BJ (cell line): ENCODE results near the gene CXCL8. TPM values are rescaled to one million over a fixed set of nuclear protein-coding genes. Genes with fewer than 3 reads are reported as not detected.

Experiments
- CTCF ChIA-PET: fragments of 350-600 bp; formaldehyde crosslinking; extraction: SDS; loops from one replicate; lab custom pipeline; 2021; ENCODE audit warnings: antibody characterized with exemption, inconsistent platforms; lab: Yijun Ruan, JAX
- POLR2A ChIA-PET: fragments of 300-600 bp; sonication (Branson Sonifier 250); formaldehyde crosslinking; extraction: SDS; loops from one replicate; lab custom pipeline; 2021; ENCODE audit warnings: antibody characterized with exemption; lab: Charles Lee
- DNase-seq: peaks from one replicate; pipeline ENCODE4 v3.0.0-alpha.2; 2011; ENCODE audit warnings: low read depth
- H3K27me3 ChIP-seq: 2 replicates; pipeline ENCODE4 v1.6.0; 2011; ENCODE audit warnings: low read length; ENCODE audit not compliant: control insufficient read depth, insufficient read depth
- H3K36me3 ChIP-seq: 2 replicates; pipeline ENCODE4 v1.5.1; 2011; ENCODE audit warnings: low read length; ENCODE audit not compliant: control insufficient read depth, insufficient read depth
- H3K4me3 ChIP-seq: 2 replicates; pipeline ENCODE4 v1.5.1; 2011; ENCODE audit warnings: low read depth, mild to moderate bottlenecking, control low read depth, low read length
- CTCF ChIP-seq: IDR thresholded peaks from 2 replicates; pipeline ENCODE4 v1.5.1; 2011; ENCODE audit warnings: low read depth, mild to moderate bottlenecking, control low read depth, inconsistent platforms, low read length, moderate library complexity; ENCODE audit not compliant: insufficient read depth
- polyA plus RNA-seq: library from polyadenylated mRNA; depleted of rRNA; stranded (reverse); fragments of >200 nt; gene quantifications from 2 replicates; pipeline ENCODE4 v1.2.3, GENCODE V29; 2011

CXCL8 gene
- polyA plus RNA-seq, 1 experiment = 1.1 TPM

- Histone ChIP-seq H3K27me3 (no peaks in the 10 kb centered on the region), H3K36me3 (no peaks in the 10 kb centered on the region), H3K4me3 (no peak overlapping the region)
- DNase-seq = no peak
- TF ChIP-seq CTCF = no peak
- ChIA-PET POLR2A (no interaction called here), CTCF (interaction anchor here (1.0 to 1.4 kb wide), 2 partner anchors 61 to 242 kb away, joined by 3 read pairs; no protein-coding TSS in a partner anchor)
These were observed 16.4 kb upstream of the CXCL8 start for GRCh38 chr4:73723928-73724327.

- ChIA-PET CTCF (interaction anchor here (0.8 to 1.5 kb wide), 3 partner anchors 51 to 131 kb away, joined by 3 read pairs; no protein-coding TSS in a partner anchor), POLR2A (no interaction called here)
- H3K27me3 ChIP-seq = no peaks in the 10 kb centered on the region
- DNase-seq = no peak
- H3K4me3 ChIP-seq = no peak overlapping the region
- TF ChIP-seq CTCF = no peak
- H3K36me3 ChIP-seq = no peaks in the 10 kb centered on the region
These were observed 14.9 kb upstream of the CXCL8 start for GRCh38 chr4:73725510-73725909.

GRCh38 chr4:73725985-73726384 lies 14.4 kb upstream of the CXCL8 start:
- ChIA-PET CTCF (interaction anchor here (1.1 to 1.7 kb wide), 4 partner anchors 25 to 152 kb away, joined by 3 to 8 read pairs (median 3); no protein-coding TSS in a partner anchor), POLR2A (no interaction called here)
- no peak for TF ChIP-seq CTCF
- H3K36me3 ChIP-seq = no peaks in the 10 kb centered on the region
- H3K4me3 ChIP-seq = no peak overlapping the region
- DNase-seq = peak; percentile 77
- H3K27me3 ChIP-seq = no peaks in the 10 kb centered on the region

- DNase-seq = no peak
- no peak for TF ChIP-seq CTCF
- Histone ChIP-seq H3K4me3 (no peak overlapping the region), H3K27me3 (no peaks in the 10 kb centered on the region), H3K36me3 (no peaks in the 10 kb centered on the region)
- ChIA-PET CTCF (interaction anchor here (0.6 to 1.7 kb wide), 5 partner anchors 66 to 406 kb away, joined by 3 to 8 read pairs (median 4); no protein-coding TSS in a partner anchor), POLR2A (no interaction called here)
These were observed 12.7 kb upstream of the CXCL8 start for GRCh38 chr4:73727685-73728084.

- H3K36me3 ChIP-seq = no peaks in the 10 kb centered on the region
- ChIA-PET CTCF (interaction anchor here (0.6 to 1.0 kb wide), 4 partner anchors 68 to 406 kb away, joined by 3 to 4 read pairs (median 4); no protein-coding TSS in a partner anchor), POLR2A (no interaction called here)
- no peaks in the 10 kb centered on the region for H3K27me3 ChIP-seq
- H3K4me3 ChIP-seq = no peak overlapping the region
- DNase-seq = no peak
- no peak for TF ChIP-seq CTCF
These were observed 12.2 kb upstream of the CXCL8 start for GRCh38 chr4:73728091-73728741.
